HG03159 (cell line): Measurements from ENCODE around the gene SLC51A.
A peak's percentile ranks its signal among the peaks of the same experiment; 100 is the strongest.

ENCODE experiments used
- ATAC-seq: cut with Tn5 transposase; IDR thresholded peaks from one replicate; pipeline ENCODE4 v1.9.1; 2021; ENCODE audit warnings: mild to moderate bottlenecking, moderate library complexity; ENCODE audit not compliant: unreplicated experiment

Gene SLC51A

DNA sequence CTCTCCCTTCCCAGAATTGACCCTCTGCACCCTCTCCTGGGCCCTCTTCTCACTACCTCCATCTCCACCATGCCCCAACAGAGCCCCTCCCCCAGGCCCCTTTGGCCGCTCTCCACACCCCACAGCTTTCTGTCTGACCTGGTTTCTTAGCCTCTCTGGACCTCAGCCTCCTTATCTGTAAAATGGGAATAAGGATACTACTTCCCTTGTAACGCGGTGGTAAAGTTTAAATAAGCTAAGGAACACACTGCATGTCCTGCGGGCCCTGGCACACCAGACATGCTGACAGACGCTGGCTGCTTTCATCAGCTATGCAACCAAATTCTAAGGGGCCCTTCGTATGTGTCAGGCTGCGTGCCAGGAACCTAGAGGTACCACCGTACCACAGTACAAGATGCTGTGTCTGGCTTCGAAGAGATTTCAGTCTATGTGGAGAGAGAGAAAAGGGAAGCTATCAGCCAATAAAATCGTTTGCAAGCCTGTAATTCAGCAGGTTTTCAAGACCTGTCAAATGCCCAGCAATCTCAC, 777 bp upstream of the SLC51A start:
- no peak for ATAC-seq

DNA sequence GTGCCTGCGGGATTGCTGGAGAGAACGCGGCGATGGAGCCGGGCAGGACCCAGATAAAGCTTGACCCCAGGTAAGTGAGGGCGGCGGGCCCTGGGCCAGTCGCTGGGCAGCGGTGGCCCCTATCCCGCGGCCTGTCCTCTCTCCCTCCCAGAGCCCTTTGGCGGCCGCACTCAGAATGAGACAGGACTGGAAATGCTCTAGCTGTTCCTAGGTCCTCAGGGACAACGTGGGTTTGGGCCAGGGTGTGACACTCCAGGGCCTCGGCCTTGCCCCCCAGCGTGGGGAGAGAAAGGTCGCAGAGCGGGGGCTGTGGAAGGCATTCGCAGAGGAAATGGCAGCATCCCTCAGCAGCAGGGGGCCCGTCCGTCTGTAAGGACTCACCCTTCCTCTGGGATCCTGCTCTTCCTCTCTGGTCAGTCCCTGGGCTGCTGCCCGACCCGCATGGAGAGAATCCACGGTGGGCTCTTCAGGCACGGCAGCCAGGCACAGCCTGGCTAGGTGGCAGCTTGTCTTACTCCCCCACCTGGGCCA, 412 bp downstream of the SLC51A start:
- no peak for ATAC-seq

DNA sequence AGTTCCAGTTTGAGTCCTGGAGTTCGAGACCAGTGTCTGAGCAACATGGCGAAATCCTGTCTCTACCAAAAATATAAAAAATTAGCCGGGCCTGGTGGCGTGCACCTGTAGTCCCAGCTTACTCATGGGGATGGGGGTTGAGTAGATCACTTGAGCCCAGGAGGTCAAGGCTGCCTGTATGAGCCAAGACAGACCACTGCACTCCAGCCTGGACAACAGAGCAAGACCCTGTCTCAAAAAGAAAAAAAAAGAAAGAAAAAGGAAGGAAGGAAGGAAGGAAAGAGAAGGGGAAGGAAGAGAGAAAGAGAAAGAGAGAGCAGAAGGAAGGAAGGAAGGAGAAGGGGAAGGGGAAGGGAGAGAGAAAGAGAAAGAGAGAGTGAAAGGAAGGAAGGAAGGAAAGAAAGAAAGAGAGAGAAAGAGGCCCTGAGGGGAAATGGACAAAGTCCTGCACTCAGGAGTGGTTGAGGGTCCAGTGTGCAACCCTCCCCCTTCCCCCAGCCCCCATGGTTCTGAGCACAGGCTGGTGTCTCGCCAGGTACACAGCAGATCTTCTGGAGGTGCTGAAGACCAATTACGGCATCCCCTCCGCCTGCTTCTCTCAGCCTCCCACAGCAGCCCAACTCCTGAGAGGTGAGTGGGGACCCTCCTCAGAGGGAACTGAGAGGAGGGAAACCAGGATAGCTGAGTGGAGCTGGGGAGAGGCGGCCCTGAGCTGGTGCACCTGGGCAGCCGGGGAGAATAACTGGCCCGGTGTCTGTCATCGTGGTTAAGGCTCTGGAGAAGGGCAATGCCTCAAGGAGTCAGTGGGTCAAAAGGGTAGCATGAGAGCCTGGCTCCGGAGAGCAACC, 1.2 kb downstream of the SLC51A start:
- no peak for ATAC-seq

DNA sequence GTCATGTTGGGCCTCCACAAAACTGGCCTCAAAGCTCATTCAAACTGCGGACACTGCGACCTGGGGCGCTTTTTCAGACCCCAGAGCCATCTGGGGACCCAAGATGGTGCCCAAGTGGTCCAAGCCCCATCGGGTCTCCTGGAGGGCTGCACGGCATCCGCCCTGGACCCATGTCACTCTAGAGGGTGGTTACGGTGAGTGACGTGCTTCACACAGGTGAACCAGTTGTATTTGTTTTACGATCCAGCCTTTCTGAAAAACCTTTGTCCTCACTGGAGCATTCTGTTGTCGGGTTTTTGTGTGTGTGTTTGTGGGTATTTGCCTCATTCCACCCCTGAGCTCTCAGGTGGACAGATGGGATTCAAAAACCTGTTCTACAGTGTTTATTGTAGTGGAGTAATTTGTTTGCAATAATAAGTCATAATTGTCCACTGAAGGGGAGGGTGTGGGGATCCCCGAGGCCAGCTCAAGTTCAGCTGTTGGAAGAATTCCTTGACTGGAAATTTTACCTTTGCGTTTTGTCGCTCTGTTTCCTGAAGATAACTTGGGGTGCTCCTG, 1.9 kb downstream of the SLC51A start:
- ATAC-seq = no peak

DNA sequence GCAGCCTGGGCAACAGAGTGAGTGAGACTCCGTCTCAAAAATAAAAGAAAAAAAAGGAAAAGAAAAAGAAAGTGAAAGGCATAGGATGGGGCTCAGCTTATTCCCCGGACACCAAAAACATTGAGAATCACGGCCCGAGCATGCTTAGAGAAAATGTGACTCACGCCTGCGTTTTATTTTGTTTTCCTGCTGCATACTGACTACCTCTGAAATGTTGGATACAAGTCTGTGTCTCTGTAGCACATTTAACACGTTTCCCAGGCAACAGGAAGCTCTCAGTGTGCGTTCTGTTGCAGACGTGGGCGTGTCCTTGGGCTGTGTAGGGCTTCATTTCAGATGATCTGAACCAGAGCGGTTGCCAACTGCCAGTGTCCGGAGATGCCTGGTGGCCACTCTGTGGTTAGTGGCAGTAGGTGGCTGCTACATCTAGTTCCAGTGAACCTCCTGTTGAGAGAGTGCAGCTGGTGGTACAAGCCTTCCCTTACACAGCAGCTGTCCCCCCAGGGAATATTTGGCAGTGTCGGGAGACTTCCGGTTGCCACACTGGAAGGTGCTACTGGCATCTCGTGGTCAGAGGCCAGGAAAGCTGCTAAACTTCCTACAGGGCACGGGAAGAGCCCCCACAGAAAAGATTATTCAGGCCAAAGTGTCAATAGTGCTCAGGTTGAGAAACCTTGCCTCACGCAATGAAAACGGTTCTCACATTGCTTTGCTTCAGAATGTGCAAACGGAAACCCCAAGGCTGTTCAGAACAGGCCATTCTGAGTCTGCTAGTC, 3.0 kb downstream of the SLC51A start:
- peak; percentile 82 for ATAC-seq

DNA sequence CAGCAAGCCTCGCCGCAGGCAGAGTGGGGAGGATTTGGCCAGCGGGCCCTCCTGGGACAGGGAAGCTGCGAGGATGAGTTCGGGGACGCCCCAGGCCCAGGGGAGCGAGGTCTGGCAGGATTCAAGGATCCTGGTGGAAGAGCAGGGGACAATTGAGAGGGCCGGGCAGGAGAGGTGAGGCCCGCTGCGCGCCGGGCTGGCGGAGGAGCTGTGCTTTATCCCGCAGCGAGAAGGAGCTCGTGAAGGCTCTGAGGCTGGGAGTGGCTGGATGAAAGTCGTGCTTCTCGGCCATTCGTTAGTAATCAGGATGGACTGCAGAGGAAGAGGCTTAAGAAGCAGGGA, 3.6 kb downstream of the SLC51A start:
- ATAC-seq = no peak

GRCh38 chr3:196220587-196220986, 4.3 kb downstream of the SLC51A start:
- ATAC-seq = no peak

DNA sequence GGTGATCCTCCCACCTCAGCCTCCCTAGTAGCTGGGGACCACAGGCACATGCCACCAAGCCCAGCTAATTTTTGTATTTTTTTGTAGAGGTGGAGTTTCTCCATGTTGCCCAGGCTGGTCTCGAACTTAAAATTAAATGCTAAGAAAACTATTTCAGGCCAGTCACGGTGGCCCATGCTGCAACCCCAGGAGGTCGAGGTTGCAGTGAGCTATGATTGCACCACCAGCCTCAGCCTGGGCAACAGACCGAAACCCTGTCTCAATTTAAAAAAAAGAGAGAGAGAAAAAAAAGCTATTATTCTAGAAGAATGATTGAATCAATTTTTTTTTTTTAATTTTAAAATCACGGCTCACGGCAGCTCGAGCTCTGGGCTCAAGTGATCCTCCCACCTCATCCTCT, 4.7 kb downstream of the SLC51A start:
- no peak for ATAC-seq

- ATAC-seq = no peak
Observed at GRCh38 chr3:196222876-196223595, 6.7 kb downstream of the SLC51A start.

DNA sequence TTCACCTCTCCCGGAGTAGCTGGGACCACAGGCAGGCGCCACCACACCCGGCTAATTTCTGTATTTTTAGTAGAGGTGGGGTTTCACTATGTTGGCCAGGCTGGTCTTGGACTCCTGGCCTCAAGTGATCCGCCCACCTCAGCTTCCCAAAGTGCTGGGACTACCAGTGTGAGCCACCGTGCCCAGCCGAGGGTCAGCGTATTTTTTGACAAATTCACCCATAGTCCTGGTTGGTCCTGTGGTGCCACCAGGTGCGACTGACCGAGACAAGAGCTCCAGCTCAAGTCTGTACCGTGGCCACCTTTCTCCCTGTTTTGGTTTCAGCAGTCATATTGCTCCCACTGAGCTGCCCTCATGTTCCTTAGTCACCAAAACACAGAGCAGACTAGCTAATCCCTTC, 8.8 kb downstream of the SLC51A start:
- ATAC-seq = no peak

- no peak for ATAC-seq
Observed at GRCh38 chr3:196225763-196226364, 9.5 kb downstream of the SLC51A start.

- ATAC-seq = no peak
Observed at GRCh38 chr3:196227121-196227561, 10.8 kb downstream of the SLC51A start.

DNA sequence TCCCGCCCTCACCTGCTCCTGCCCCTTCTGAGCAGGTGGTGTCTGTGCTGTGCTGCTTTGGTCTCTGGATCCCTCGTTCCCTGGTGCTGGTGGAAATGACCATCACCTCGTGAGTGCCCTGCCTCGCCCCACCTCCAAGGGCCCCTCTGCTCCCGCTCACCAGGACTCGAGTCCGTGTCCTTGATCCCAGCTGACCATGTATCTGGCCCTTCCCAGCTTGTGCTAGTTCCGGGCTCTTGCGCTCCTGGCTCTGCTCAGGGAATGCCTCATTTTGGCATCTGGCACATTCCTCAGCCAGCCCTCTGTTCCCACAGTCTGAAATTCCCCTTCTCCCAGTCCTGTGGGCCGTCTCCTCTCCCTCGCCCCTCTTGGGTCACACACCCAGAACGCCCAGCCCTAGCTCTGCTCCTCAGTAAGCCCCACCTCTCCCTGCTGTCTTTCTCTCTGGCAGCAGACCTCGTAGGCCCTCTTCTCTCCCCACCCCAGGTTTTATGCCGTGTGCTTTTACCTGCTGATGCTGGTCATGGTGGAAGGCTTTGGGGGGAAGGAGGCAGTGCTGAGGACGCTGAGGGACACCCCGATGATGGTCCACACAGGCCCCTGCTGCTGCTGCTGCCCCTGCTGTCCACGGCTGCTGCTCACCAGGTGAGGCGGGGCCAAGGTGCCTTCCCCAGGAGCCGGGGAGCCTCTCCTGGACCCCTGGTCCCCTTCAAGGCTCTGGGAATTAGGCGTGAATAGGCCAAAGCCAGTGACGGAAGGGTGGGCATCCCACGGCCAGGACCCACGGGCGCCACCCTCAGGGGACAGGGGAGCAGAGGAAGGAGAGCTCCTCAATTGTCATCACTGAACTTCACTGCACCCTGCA, 11.5 kb downstream of the SLC51A start:
- no peak for ATAC-seq

GRCh38 chr3:196232154-196232881, 16.0 kb downstream of the SLC51A start:
- no peak for ATAC-seq

DNA sequence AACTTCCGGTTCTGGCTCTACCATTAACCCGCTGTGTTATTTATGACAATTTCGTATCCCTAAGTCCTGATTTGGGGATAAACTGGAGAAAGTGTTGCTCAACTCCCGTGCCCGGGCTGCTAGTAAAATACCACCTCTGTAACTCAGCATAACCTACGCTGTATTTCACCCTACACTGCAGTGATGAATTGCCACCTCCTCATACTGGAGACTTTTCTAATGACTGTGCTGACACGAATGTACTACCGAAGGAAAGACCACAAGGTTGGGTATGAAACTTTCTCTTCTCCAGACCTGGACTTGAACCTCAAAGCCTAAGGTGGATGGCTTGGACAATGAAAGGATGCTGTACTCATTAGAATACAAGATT, 16.5 kb downstream of the SLC51A start:
- ATAC-seq = no peak

GRCh38 chr3:196235452-196236122, 19.3 kb downstream of the SLC51A start:
- ATAC-seq = no peak

DNA sequence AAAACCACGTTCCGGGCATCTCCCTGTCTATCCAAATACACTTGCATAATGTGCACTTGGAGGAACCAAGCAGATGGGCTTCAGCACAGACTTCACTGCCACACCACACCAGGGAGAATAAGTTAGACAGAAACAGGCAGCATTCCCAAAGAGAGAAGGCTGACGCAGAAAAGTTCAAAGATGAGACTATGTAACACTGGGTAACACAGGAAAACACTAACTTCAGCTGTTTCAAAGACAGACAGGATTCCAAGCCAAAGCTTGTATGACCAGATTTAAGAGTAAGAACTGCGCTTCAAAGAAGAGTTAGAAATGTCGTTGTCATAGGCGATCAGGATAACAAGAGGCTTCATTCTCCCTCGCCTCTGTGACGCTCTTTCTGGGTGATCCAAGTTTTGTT, 19.9 kb downstream of the SLC51A start:
- ATAC-seq = no peak

DNA sequence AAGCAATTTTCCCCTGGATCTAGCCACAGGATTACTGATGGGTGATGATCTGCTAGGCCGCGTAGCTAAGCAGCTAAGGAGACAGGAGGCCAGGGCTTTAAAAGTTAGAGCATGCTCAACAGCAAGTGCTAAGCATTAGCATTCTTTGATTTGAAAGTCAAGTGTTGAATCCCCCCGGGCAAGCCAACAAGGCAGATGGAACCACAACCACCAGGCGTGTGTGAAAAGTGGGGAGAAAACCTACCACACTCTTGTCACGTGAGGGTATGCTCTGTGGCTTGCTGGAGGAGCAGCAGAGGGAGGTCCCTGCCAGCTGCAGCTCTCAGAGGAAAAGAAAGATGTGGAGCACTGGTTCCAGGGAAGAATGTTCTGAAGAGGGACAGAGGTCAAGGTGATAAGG, 20.9 kb downstream of the SLC51A start:
- ATAC-seq = no peak
